Measurements from ENCODE around the gene NPBWR2. TPM values are rescaled to one million over a fixed set of nuclear protein-coding genes. Genes with fewer than 3 reads are reported as not detected.
A peak's percentile ranks its signal among the peaks of the same experiment; 100 is the strongest.
"Not testable (repeated sequence)": the region's sequence is repeated elsewhere in the genome, so short reads cannot be mapped to it uniquely, and the experiment has no call there.

Gene NPBWR2
- total RNA-seq, 6 experiments from 2014 or later: not detected

GRCh38 chr20:64133951-64134407 is 26.6 kb upstream of the NPBWR2 start:
- Mint-ChIP-seq H3K9me3 (no peaks in the 10 kb centered on the region), H3K27ac (no peak overlapping the region), H3K4me3 (no peak overlapping the region), H3K4me1 (ENCODE audit: low read depth) (no peaks in the 10 kb centered on the region), H3K27me3 (ENCODE audit: insufficient read depth) (peaks cover 15% of the 10 kb centered on the region), H3K36me3 (ENCODE audit: low read depth) (no peaks in the 10 kb centered on the region)
- no peak for DNase-seq
- peak; percentile 40; the same call in 1 of the 2 replicates for TF ChIP-seq CTCF (IDR thresholded peaks at IDR 0.05)

- H3K27ac Mint-ChIP-seq: no peak overlapping the region
- no peaks in the 10 kb centered on the region for H3K9me3 Mint-ChIP-seq
- DNase-seq: peak; percentile 11
- H3K27me3 Mint-ChIP-seq (ENCODE audit: insufficient read depth): peaks cover 16% of the 10 kb centered on the region
- H3K36me3 Mint-ChIP-seq (ENCODE audit: low read depth): no peaks in the 10 kb centered on the region
- H3K4me3 Mint-ChIP-seq: no peak overlapping the region
- no peaks in the 10 kb centered on the region for H3K4me1 Mint-ChIP-seq (ENCODE audit: low read depth)
- TF ChIP-seq CTCF (IDR thresholded peaks at IDR 0.05): peak; percentile 60
Measured at GRCh38 chr20:64131406-64131805, 24.0 kb upstream of the NPBWR2 start.

GRCh38 chr20:64130876-64131275 is 23.5 kb upstream of the NPBWR2 start:
- DNase-seq: no peak
- Mint-ChIP-seq H3K27ac (no peak overlapping the region), H3K4me1 (ENCODE audit: low read depth) (no peaks in the 10 kb centered on the region), H3K4me3 (no peak overlapping the region), H3K27me3 (ENCODE audit: insufficient read depth) (peaks cover 15% of the 10 kb centered on the region), H3K9me3 (no peaks in the 10 kb centered on the region), H3K36me3 (ENCODE audit: low read depth) (no peaks in the 10 kb centered on the region)
- TF ChIP-seq CTCF (IDR thresholded peaks at IDR 0.05): no peak

- Mint-ChIP-seq H3K9me3 (no peaks in the 10 kb centered on the region), H3K27ac (no peak overlapping the region), H3K4me1 (ENCODE audit: low read depth) (no peaks in the 10 kb centered on the region), H3K36me3 (ENCODE audit: low read depth) (no peaks in the 10 kb centered on the region), H3K27me3 (ENCODE audit: insufficient read depth) (peaks cover 13% of the 10 kb centered on the region), H3K4me3 (no peak overlapping the region)
- TF ChIP-seq CTCF (IDR thresholded peaks at IDR 0.05): no peak
- DNase-seq: no peak
Measured at GRCh38 chr20:64130271-64130670, 22.9 kb upstream of the NPBWR2 start.

- H3K4me3 Mint-ChIP-seq: no peak overlapping the region
- H3K4me1 Mint-ChIP-seq (ENCODE audit: low read depth): no peaks in the 10 kb centered on the region
Measured at GRCh38 chr20:64129146-64129782, 21.9 kb upstream of the NPBWR2 start.

GRCh38 chr20:64123517-64123916 is 16.2 kb upstream of the NPBWR2 start:
- not testable (repeated sequence) for H3K4me1 Mint-ChIP-seq (ENCODE audit: low read depth); H3K9me3 Mint-ChIP-seq; H3K4me3 Mint-ChIP-seq; H3K27ac Mint-ChIP-seq; H3K36me3 Mint-ChIP-seq (ENCODE audit: low read depth); DNase-seq
- peaks cover 35% of the 10 kb centered on the region for H3K27me3 Mint-ChIP-seq (ENCODE audit: insufficient read depth)

More at GRCh38 chr20:64129146-64129782, 21.9 kb upstream of the NPBWR2 start:
- TF ChIP-seq CTCF (IDR thresholded peaks at IDR 0.05): no peak
- Mint-ChIP-seq H3K9me3 (no peaks in the 10 kb centered on the region), H3K27me3 (ENCODE audit: insufficient read depth) (peaks cover 20% of the 10 kb centered on the region), H3K36me3 (ENCODE audit: low read depth) (no peaks in the 10 kb centered on the region), H3K27ac (no peak overlapping the region)
- DNase-seq: no peak

GRCh38 chr20:64122927-64123326 is 15.6 kb upstream of the NPBWR2 start:
- H3K36me3 Mint-ChIP-seq (ENCODE audit: low read depth); H3K27ac Mint-ChIP-seq; H3K4me1 Mint-ChIP-seq (ENCODE audit: low read depth); DNase-seq; H3K4me3 Mint-ChIP-seq; H3K9me3 Mint-ChIP-seq: not testable (repeated sequence)
- peaks cover 34% of the 10 kb centered on the region for H3K27me3 Mint-ChIP-seq (ENCODE audit: insufficient read depth)
